ENCODE measurements around the gene LDLR. TPM values are rescaled to one million over a fixed set of nuclear protein-coding genes. Genes with fewer than 3 reads are reported as not detected.
"Not testable (repeated sequence)": the region's sequence is repeated elsewhere in the genome, so short reads cannot be mapped to it uniquely, and the experiment has no call there.

Gene LDLR
- total RNA-seq, 1 donor: 157 TPM

DNA sequence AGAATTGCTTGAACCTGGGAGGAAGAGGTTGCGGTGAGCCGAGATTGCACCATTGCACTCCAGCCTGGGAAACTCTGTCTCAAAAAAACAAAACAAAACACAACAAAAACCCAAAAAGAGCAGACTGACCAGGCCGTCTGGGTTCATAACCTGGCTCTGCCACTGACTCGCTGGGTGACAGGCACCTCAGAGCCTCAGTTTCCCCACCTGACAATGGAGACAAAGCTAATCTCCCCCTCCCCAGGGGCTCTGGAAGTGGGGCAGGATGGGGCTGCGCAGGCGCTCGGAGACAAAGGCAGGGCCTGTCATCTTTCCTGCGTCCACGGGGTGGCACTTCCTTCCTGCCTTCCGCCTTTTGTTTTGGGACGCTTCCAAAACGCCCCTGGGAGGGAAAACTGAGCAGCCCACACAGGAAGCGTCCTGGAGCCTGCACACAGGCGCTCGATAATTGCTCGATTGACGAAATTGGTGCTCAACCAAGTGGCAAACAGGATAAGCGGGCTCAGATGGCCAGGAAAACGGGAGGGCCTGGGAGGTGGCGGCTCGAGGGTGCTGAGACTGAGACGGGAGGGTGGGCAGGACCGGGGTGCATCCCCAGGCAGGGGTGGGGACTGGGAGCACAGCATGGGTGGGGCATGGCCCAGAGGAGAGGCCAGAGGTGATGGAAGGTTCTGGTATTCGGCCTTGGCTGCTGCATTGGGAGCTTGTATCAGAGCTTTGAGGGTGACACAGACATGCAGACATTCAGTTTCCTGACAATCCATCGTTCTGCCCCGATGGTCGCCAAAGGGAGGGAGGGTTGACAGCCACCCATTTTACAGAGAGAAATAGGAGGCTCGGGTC is 48.5 kb downstream of the LDLR start:
- peak in 2 of 3 donors; percentile 42 to 53 for DNase-seq (ENCODE audit: low read depth in 2 of 3, low spot score in 2 of 3)

DNA sequence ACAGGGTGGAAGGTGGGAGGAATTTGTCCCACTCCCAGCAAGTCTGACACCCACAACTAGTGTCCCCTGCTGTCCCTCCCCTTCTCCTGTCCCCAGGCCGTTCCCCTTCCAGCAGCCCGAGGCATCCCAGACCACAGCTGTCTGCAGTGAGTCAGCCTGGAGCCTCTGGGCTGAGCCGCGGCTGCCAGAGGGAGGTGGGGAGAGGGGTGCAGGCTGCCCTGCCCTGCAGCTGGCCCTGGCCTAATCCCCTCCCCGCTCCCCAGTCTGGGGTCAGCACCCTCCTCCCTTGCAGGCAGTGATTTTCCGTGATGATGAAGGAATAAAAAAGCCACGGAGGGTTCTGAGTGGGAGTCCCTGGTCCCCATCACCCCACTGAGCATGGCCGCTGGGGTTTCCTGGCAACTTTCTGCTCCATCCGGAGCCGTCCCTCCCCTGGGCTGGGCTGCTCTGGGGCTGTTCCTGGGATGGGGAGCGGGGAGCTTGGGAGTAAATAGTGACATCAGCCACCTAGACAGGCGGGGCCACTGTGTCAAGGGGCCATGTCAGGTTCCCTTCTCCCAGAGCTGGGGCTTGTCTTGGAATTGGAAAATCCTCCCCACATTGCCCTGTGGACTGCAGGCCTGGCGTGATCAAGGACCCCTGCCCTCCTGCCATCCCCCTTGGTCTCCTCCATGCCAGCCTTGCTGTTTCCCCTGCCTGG is 49.5 kb downstream of the LDLR start:
- peak in 2 of 3 donors; percentile 41 to 47 for DNase-seq (ENCODE audit: low read depth in 2 of 3, low spot score in 2 of 3)

DNA sequence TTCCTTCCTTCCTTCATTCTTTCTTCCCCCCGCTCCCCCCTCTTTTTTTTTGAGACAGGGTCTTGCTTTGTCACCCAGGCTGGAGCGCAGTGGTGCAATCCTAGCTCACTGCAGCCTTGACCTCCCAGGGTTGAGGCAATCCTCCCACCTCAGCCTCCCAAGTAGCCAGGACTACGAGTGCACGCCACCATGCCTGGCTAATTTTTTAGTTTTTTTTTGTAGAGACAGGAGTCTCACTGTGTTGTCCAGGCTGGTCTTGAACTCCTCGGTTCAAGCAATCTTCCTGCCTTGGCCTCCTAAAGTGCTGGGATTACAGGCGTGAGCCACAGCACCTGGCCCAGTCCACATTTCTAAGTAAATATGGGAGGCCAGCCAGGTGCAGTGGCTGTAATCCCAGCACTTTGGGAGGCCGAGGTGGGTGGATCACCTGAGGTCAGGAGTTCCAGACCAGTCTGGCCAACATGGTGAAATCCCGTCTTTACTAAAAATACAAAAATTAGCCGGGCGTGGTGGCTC is 50.8 kb downstream of the LDLR start:
- DNase-seq (ENCODE audit: low read depth in 2 of 3, low spot score in 2 of 3): not testable (repeated sequence)

DNA sequence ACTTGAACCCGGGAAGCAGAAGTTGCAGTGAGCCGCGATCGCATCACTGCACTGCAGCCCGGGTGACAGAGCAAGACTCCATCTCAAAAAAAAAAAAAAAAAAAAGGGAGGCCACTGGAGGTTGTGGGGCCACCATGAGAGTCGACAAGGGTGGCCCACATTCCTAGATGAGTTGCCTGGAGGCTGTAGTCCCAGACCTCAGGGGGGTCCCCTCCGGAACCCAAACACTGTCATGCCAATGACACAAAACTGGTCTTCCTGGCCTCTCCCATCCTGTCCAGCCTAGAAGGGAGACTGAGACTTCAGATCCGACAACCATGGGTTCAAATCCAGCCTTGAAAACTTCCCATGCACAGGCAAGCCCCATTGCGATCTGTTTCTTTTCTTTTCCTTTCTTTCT is 51.6 kb downstream of the LDLR start:
- no peak for DNase-seq (ENCODE audit: low read depth in 2 of 3, low spot score in 2 of 3)

DNA sequence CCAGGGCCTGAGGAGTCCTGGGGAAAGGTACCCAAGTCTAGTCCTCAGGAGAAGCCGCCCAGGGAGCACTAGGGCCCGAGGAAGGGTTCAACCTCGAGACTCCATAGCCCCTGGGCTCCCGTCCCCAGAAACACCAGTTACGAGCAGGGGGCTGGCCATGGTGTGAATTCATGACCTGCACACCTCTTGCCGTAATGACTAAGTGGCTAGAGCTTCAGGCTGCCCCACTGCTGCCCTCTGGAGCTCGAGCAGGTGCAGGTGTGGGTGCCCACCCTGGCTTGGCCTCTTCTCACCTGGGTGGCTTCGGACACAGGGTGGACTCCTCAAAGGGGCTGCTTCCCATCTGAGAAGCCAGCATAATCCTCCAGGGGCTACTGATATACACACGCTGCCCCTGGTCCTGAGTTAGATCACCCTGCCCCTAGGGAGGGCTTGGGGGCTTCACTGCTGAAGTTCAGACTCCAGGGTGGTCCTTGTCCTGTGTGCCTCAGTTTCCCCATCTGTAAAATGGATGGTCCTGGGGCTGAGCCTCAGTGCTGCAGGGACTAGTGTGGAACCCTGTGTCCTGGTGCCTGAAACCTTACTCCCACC is 52.8 kb downstream of the LDLR start:
- no peak for DNase-seq (ENCODE audit: low read depth in 2 of 3, low spot score in 2 of 3)

DNA sequence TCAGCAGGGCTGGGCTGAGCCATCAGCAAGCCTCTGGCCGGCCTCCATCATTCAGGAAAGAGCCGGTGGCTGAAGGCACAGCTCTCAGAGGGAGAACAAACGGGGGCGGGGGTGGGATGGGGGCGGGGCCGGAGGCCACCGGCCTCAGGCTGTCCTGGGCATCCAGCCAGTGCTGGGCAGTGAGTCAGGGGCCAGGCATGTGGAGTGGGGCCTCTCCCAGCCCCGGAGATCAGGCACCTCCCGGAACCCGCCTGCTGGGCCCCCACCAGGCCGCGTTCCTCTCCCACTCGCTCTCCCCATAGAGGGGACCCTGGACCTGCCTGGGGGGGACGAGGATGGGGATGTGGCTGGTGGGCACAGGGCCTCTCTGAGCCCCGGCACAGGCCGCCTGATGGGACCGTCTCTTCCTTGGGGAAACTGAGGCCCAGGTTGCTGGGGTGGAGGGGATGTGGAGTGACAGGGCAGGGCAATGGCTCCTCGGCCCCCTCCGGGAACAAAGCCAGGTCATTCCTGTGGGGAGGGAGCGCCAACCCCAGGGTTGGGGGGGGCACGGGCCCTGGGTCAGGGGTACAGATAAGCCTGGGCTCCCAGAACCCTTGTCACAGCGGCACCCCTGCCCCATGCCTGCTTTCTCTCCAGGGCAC is 53.4 kb downstream of the LDLR start:
- peak in 1 of 3 donors; percentile 26 for DNase-seq (ENCODE audit: low read depth in 2 of 3, low spot score in 2 of 3)

DNA sequence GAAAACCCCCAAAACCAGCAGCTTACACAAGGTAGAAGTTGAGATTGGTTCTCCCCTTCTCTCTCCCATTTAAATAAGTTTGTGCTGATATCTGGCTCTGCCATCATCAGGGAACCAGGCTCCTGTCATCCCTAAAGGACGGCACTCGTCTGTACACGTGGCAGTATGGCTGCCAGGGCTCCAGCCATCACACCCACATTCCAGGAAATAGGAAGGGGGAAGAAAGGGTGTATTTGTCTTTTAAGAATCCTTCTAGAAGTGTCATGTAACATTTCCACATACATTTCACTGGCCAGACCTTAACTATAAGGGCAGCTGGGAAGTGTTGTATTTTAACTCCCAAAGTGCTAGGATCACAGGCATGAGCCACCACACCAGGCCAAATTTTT is 56.3 kb downstream of the LDLR start:
- DNase-seq (ENCODE audit: low read depth in 2 of 3, low spot score in 2 of 3): no peak

DNA sequence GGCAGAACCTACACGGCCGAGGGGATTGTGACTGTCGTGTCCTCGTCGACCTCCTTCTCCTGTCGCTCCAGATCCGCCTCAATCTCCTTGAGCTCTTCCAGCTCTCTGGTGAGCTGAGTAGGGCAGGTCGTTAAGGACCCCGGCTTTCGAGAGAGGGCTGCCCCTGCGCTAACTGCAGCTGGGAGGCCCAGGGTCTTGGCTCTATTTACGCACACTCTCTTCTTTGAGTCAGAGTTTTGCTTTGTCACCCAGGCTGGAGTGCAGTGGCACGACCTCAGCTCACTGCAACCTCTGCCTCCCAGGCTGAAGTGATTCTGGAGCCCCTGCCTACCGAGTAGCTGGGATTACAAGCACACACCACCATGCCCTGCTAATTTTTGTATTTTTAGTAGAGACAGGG is 58.7 kb downstream of the LDLR start:
- DNase-seq (ENCODE audit: low read depth in 2 of 3, low spot score in 2 of 3): no peak

DNA sequence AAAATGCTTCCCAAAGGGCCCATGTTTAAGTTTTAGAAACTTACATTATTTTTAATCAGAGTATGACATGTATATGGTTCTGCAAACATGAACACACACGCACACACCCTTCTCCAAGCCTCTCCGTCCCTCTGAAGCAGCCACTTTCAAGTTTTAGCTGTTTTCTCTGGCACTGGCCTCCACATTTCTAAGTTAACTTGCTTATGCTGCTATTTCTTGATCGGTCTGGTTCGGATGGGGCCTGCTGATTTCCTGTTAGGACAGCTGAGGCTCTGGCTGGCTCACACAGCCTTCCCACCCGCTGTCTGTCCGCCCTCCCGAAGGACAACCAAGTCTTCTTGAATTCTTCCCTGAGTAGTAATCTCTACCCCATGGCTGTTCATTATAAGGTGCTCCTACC is 61.9 kb downstream of the LDLR start:
- no peak for DNase-seq (ENCODE audit: low read depth in 2 of 3, low spot score in 2 of 3)

DNA sequence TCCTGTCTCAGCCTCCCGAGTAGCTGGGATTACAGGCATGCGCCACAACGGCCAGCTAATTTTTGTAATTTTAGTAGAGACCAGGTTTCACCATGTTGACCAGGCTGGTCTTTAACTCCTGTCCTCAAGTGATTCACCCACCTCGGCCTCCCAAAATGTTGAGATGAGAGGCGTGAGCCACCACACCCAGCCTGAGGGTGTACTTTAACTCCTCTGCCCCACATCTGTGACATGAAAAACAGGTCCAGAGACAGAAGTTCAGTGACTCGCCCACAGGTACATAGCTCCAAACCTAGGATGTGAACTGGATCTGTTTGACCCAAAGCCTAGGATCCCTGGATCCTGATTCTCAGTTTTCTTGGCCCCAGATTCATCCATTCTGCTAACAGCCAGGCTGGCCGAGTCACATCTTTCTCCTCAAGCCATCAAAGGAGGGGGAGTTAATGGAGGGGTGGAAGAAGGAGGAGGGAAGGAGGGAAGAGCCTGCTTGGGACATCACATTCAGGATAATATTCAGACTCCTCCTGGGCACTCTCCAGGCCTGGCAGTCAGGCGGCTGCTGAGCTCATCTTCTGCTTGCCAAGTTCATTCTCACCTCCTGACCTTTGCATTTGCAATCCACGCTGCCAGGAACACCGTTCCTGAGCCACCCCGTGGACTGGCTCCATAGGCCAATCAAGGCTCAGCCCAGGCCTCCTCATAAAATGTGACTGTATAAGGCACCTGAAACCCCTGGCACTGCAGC is 63.2 kb downstream of the LDLR start:
- DNase-seq (ENCODE audit: low read depth in 2 of 3, low spot score in 2 of 3): no peak

DNA sequence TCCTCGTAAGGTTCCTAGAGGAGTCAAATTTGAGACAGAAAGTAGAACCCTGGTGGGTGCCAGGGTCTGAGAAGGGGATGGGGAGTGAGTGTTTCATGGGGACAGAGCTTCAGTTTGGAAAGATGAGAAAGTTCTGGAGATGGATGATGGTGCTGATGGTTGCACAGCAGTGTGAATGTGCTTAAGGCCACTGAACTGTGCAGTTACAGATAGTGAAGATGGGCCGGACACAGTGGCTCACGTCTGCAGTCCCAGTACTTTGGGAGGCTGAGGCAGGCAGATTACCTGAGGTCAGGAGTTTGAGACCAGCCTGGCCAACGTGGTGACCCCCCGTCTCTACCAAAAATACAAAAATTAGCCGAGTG is 65.4 kb downstream of the LDLR start:
- no peak for DNase-seq (ENCODE audit: low read depth in 2 of 3, low spot score in 2 of 3)

DNA sequence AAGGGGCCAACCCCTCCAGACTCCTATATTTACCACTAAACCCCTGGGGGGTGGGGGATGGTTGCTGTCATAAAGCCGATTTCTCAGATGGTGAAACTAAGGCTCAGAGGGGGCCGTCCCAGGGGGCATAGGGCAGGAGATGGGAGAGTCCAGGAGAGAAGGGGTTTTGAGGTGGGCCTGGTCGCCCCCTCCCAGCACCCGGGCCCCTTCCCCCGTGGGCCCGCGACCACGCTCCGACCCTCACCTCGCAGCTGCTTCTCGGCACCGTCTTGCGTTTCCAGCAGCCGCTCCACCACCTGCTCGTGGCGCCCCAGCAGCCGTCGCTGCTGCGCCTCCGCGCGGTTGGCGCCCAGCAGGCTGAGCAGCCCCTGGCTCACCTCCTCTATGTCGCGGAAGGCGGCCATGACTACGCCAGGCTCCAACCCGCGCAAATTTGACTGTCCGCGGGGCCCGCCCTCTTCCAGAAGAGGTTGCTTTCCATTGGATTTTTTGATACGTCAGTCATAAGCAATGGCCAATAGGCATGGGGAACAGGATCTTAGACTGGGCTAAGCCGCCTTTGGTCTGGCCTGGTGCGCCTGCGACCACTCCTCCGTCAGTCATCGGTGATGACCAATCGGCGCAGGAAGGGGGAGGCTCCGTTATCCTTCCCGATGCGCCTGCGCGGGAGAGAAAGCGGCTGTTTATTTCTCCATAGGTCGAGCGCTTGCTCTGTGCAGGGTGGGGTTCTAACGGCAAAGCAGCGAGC is 66.3 kb downstream of the LDLR start, which contains the start of gene SPC24:
SPC24 (minus strand) TSS at position 410 of the 748 bp plus-strand sequence; CDS start at position 404, 6 bp downstream.
- DNase-seq (ENCODE audit: low read depth in 2 of 3, low spot score in 2 of 3): peak; percentile 73 to 98 (median 97)

DNA sequence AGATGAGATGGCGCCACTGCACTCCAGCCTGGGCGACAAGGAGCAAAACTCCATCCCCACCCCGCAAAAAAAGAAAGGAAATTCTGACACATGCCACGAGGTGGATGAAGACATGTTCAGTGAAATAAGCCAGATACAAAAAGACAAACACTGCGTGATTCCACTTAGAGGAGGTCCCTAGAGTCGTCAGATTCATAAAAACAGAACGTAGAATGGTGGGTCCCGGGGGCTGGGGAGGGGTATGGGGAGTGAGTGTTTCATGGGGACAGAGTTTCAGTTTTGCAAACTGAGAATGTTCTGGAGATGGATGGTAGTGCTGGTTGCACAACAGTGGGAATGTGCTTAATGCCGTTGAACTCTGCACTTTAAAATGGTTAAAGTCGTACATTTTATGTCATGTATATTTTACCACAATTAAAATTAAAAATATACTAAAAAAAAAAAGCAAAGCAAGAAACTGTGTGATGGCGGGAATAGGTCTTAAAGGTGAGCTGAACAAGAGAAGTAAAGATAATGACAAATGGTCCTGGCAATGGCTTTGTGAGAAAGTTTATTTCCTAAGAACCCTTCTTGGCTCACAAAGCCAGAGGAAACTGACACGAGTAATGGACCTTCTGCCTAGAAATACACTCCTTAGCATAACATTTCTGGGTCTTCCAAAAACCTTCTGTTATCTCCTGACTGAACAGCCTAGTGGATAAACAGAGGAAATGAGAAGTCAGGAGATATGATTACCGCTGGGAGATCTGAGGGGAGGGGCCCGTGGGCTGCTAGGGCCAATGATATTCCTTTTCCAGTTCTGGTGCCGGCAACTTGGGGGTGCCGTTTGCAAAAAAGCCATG is 70.6 kb downstream of the LDLR start:
- DNase-seq (ENCODE audit: low read depth in 2 of 3, low spot score in 2 of 3): no peak

DNA sequence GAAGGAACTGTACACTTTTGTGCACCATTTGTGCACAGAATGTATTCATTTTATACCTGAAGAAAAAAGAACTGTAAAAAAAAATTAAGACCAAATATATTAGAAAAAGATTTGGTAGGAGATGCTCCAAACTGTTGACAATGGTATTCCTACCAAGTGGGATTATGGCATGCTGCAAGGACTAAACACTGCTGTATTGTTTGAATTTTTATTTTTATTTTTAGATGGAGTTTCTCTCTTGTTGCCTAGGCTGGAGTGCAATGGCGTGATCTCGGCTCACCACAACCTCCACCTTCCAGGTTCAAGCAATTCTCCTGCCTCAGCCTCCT is 71.1 kb downstream of the LDLR start:
- DNase-seq (ENCODE audit: low read depth in 2 of 3, low spot score in 2 of 3): not testable (repeated sequence)

DNA sequence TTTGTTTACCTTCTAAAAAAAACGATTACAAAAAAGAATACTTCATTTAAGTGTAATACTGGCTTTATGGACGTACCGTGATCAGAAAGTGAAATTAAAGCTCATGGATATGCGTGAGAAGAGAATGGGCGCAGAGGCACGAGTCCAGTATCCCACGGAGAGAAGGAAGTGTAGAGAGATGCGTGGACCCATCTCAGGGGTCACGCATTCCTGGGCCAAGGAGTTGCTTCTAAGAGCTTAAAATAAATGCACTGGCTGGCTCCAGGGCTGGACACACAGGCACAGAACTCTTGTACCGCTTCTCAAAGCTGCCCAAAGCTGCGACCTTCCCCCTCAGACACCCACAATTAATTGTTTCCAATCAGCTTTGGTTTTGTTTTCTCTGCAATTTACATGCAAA is 75.0 kb downstream of the LDLR start:
- no peak for DNase-seq (ENCODE audit: low read depth in 2 of 3, low spot score in 2 of 3)

DNA sequence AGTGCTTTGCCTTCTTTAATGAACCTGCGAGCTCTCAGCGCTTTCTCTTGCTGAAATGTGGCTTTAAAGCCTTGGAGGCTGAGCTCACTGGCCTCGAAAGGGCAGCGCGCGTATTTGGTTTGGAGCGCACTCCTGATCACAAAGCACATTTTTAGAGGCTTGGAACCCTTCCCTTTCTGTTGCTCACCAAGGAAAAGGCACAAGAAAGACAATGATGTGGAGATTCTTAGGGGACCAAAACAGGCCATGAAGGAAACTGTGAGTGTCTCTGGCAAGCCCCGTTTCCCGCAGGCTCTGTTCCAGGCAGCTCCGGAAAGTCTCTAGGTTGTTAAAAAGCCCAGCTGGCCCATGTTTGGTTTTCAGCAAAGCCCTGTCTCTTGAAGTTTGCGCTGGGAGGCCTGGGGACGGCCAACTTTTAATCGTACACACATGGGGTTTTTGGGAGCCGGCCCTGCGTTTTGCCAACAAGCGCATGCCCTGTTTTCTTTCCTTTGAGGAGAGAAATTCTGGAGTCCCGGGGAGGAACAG is 75.7 kb downstream of the LDLR start:
- no peak for DNase-seq (ENCODE audit: low read depth in 2 of 3, low spot score in 2 of 3)

DNA sequence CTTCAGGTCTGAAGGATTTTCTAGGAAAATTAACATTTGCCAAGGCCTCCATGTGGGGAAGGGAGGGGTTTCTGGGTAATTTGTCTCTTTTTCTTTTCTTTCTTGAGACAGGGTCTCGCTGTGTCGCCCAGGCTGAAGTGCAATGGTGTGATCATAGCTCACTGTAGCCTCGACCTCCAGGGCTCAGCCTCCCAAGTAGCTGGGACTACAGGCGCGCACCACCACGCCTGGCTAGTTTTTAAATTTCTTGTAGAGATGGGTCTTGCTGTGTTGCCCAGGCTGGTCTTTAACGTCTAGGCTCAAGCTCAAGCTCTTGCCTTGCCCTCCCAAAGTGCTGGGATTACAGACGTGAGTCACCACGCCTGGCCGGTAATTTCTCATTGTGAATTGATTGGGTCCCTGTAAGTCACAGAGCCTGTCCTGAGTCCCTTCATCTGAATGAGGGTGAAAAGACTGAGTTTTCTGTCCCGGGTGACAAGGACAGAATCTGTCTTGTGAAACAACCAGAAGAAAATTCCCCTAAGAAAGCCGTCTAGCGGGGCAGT is 76.3 kb downstream of the LDLR start:
- no peak for DNase-seq (ENCODE audit: low read depth in 2 of 3, low spot score in 2 of 3)

Data from hematopoietic multipotent progenitor cell (in vitro differentiated cells).